Testis (tissue), 3 donors: ENCODE data around the gene NPLOC4. TPM values are rescaled to one million over a fixed set of nuclear protein-coding genes. Genes with fewer than 3 reads are reported as not detected.

Experiments used
- DNase-seq: peaks from one replicate; pipeline ENCODE4 v3.0.0-alpha.2; 2019
- H3K27ac ChIP-seq, 2 donors: fragments of 200-600 bp; sonication (generic); one replicate each; pipeline ENCODE4 v1.5.1; 2019
- H3K27me3 ChIP-seq: fragments of 200-600 bp; sonication (generic); one replicate; pipeline ENCODE4 v1.5.1; 2019
- H3K36me3 ChIP-seq: fragments of 200-600 bp; sonication (generic); one replicate; pipeline ENCODE4 v1.5.1; 2017; ENCODE audit warnings: low read depth; ENCODE audit errors: missing control alignments
- H3K4me1 ChIP-seq: fragments of 200-600 bp; sonication (generic); one replicate; pipeline ENCODE4 v1.5.1; 2019
- H3K4me3 ChIP-seq, 2 donors: fragments of 200-600 bp; sonication (generic); one replicate each; pipeline ENCODE4 v1.5.1; 2017 to 2019
- H3K9me3 ChIP-seq: fragments of 200-600 bp; sonication (generic); one replicate; pipeline ENCODE4 v1.5.1; 2017
- CTCF ChIP-seq, 3 experiments: fragments of 450-650 bp in 2 of 3; fragments of 200-600 bp in 1 of 3; sonication (generic) in 1 of 3; IDR thresholded peaks; one replicate each; pipeline ENCODE4 v1.5.1; 2016 to 2019; ENCODE audit warnings: antibody characterized with exemption in 3 of 3, mild to moderate bottlenecking in 2 of 3, moderate library complexity in 1 of 3
- POLR2A ChIP-seq: fragments of 450-650 bp; IDR thresholded peaks from one replicate; pipeline ENCODE4 v1.6.1; 2017; ENCODE audit warnings: antibody characterized with exemption, mild to moderate bottlenecking, moderate library complexity
- WGBS, 2 donors: methylation state at CpG; one replicate each; pipeline ENCODE4 v1.1.5; 2018; 5-methylcytosine and 5-hydroxymethylcytosine counted together
- intact Hi-C: fragments of 100-400 bp; cut with DNase I; formaldehyde crosslinking; loops from one replicate; pipeline ENCODE4 v1.15.1; 2023; ENCODE audit warnings: low total_unique reads
- polyA plus RNA-seq: library from polyadenylated mRNA; stranded (reverse); fragments of 350-450 nt; fragmentation: Illumina TruSeq; extraction: RNeasy Lipid Tissue Mini Kit (QIAGEN cat#74804); gene quantifications from one replicate; pipeline ENCODE4 v1.2.3, GENCODE V29; 2014; ENCODE audit warnings: low read depth, low replicate concordance; ENCODE audit not compliant: insufficient read depth
- total RNA-seq, 2 donors: library from RNA; depleted of rRNA; stranded (reverse); fragments of >200 nt; gene quantifications; one replicate each; pipeline ENCODE4 v1.2.3, GENCODE V29; 2016

The NPLOC4 gene
- total and polyA plus RNA-seq, 3 donors from 2014 or later = 106 to 130 (median 122) TPM

GRCh38 chr17:81582341-81582740, 54.6 kb downstream of the NPLOC4 start:
- no peaks in the 10 kb centered on the region for H3K36me3 ChIP-seq
- no peak overlapping the region for H3K27ac ChIP-seq
- intact Hi-C loops = no loop called here
- no peak for TF ChIP-seq CTCF (IDR thresholded peaks at IDR 0.05)
- no peak for TF ChIP-seq POLR2A
- no peaks in the 10 kb centered on the region for H3K9me3 ChIP-seq
- no peak for DNase-seq
- no peaks in the 10 kb centered on the region for H3K27me3 ChIP-seq
- no peaks in the 10 kb centered on the region for H3K4me1 ChIP-seq
- H3K4me3 ChIP-seq = no peak overlapping the region
- WGBS, 2 donors = 86 to 99% methylated on average over 5 of the region's 5 CpGs

- no peaks in the 10 kb centered on the region for H3K9me3 ChIP-seq
- no peaks in the 10 kb centered on the region for H3K4me1 ChIP-seq
- no peak overlapping the region for H3K4me3 ChIP-seq
- intact Hi-C loops = no loop called here
- no peak for DNase-seq
- no peaks in the 10 kb centered on the region for H3K36me3 ChIP-seq
- TF ChIP-seq POLR2A (no peak), CTCF (IDR thresholded peaks at IDR 0.05) (no peak)
- 77 to 94% methylated on average over 6 to 8 of the region's 8 CpGs for WGBS, 2 donors
- H3K27me3 ChIP-seq = no peaks in the 10 kb centered on the region
- H3K27ac ChIP-seq = no peak overlapping the region
These were observed 55.2 kb downstream of the NPLOC4 start for GRCh38 chr17:81581758-81582157.

GRCh38 chr17:81580481-81580880, 56.4 kb downstream of the NPLOC4 start:
- WGBS, 2 donors = 96 to 97% methylated on average over 5 to 6 of the region's 6 CpGs
- H3K27me3 ChIP-seq = no peaks in the 10 kb centered on the region
- no peak for DNase-seq
- no peak for TF ChIP-seq CTCF (IDR thresholded peaks at IDR 0.05)
- H3K27ac ChIP-seq = no peak overlapping the region
- no peaks in the 10 kb centered on the region for H3K9me3 ChIP-seq
- no peak overlapping the region for H3K4me3 ChIP-seq
- no peaks in the 10 kb centered on the region for H3K4me1 ChIP-seq
- intact Hi-C loops = no loop called here
- no peaks in the 10 kb centered on the region for H3K36me3 ChIP-seq

GRCh38 chr17:81579821-81580321, 57.0 kb downstream of the NPLOC4 start:
- DNase-seq = no peak
- H3K36me3 ChIP-seq = no peaks in the 10 kb centered on the region

More at GRCh38 chr17:81579821-81580321, 57.0 kb downstream of the NPLOC4 start:
- H3K27me3 ChIP-seq = no peaks in the 10 kb centered on the region
- intact Hi-C loops = no loop called here
- H3K27ac ChIP-seq = no peak overlapping the region
- 92 to 98% methylated on average over 10 of the region's 10 CpGs for WGBS, 2 donors
- no peak overlapping the region for H3K4me3 ChIP-seq
- H3K9me3 ChIP-seq = no peaks in the 10 kb centered on the region
- no peak for TF ChIP-seq CTCF (IDR thresholded peaks at IDR 0.05)
- TF ChIP-seq POLR2A = no peak
- H3K4me1 ChIP-seq = no peaks in the 10 kb centered on the region
